CD4-positive, alpha-beta T cell treated with Interleukin-6 at 100 ng/mL for 8 hours (primary cell): Measurements from ENCODE around the gene FBN2.
"Not testable (repeated sequence)": the region's sequence is repeated elsewhere in the genome, so short reads cannot be mapped to it uniquely, and the experiment has no call there.

Source experiments
- DNase-seq: peaks from one replicate; pipeline ENCODE4 v3.0.0-alpha.2; 2020; ENCODE audit warnings: mixed read lengths, low spot score

FBN2 gene

DNA sequence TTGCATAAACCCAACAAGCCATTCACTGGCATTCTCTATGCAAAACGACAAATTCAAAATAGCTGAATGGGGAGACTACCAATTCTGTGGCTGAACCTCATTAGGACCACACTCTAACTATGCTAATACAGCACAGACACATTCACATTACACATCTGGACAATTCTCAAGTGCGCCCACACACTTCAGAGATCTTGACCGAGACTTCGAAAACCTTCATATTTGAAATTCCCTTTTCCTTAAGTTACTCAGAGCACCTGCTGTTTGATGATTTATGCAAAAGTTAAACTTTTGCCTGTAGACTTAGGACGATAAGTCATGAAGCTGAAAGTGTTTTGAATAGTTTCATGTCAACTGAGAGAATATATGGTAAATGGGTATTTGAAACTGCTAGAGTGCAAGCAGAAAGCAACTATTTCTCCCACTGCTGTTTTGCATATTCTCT is 111.9 kb downstream of the FBN2 start:
- DNase-seq: no peak

DNA sequence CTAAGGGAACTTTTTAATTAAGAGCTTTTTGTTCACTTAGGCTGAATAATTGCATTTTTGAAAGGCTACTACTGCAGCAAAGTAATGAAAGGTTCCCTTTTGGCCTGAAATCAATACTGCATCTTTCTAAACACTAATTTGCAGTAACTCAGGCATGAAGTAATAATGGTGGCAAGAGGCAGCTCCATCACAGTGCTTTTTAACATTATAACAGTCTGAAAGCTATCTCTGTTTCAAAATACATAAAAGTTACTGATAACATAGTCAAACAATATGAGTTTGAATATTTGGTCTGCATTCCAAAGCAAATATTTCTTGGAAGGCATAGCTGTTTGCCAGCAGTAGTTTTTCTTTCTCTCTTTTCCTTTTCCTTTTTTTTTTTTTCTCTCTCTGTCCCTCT is 113.4 kb downstream of the FBN2 start:
- no peak for DNase-seq

DNA sequence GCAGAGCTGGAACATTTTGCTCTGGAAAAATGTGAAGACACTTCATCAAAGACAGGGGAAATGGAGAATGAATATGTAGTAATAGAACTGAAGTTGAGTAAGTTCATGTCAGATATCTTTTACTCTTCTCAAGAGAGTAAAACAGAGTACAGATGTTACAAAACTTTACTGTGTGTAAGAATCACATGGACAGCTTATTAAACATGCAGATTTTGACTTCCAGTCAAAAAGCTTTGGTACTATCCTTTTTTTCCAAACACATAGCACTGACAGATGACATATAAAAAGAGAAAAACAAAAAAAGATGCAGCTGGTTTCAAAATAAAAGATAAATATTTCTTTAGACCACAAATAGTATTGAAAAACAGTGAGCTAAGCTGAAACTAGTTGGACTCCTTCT is 115.4 kb downstream of the FBN2 start:
- no peak for DNase-seq

DNA sequence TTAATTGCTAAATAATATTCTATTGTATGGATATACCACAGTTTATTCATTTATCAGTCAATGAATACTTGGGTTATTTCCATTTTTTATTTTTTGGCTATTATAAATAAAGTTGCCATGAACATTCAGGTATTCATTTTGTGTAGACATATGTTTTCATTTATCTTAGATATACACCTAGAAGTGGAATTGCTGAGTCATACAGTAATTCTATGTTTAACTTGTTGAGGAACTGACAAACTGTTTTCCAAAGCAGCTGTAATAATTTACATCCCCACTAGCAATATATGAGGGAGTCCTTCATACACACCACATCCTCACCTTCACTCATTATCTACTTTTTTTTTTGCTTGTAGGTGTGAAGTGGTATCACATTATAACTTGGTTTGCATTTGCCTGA is 123.6 kb downstream of the FBN2 start:
- DNase-seq: no peak

DNA sequence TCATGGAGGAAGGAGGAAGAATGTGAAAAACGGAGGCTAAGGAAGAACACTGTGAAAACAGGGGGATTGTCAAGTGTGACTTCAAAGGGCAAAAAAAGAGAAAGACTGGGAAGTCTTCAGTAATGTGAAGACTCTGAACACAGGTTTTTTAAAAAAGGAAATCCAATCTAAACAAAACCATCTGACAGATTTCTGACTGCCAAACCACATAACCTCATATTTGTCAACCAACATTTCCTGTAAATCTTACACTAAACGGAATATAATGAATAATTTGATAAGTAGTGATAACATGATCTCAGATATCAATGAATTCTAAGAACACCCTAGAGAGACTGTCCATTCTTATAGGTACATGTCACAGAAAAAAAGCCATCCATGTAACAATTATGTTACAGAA is 124.7 kb downstream of the FBN2 start:
- no peak for DNase-seq

DNA sequence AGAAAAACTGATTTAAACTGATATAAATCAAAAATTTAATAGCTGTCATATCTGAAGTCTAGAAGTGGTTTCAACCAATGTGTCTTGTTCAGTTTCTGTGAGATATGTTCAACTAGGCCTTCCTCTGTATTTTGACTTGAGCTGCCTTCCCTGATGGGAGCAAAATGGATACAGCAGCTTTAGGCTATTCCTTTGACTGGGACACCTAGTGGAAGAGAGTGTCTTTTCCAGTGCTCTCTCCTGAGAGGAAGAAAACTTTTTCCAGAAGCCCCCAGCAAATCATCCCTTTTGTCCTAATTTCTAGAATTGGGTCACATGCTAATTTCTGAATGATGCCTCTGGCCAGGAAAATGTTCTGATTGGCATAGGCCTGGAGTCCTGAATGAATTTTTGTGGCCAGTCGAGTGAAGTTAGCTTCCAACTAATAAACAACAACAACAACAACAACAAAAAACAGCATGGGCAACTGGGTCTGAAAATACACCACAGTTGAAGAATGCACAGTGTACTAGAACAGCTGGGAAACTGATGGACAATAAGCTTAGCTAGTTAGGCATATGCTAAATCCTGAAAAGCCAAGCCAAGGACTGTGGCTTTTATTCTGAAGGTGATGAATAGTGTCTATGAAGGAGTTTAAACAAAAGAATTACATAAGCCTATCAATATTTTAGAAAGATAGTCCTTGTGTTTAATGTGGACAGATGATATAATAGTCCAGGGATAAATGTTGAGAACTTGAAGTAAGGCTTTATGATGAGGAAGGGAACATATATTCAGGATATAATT is 125.7 kb downstream of the FBN2 start:
- DNase-seq: no peak

DNA sequence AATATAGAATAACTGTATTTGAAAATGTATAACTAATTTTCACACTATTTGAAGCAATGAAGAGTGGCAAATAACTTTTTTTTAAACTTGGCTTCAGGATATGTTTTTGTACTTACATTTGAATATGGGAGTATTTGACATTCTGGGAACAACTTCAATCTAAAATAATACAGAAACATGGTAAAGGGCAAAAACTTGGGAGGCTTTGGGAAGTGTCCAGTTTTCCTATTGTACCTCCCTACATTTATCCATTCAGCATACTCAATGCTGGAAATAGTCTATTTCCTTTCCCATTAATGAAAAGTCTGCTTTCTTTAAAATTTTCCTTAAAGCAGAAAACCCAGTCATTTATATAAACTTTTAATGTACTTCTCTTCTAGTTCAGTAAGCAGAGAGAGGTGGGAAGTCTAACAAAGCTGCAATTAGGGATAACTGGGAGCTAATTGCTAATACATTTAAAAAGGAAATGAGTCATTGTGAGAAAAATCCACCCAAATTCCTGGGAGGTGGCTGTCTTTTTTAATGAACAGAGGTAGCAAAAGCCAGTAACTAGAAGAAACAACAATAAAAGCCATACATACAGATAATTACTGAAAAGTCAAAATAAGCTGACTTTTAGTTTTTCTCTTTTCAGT is 128.8 kb downstream of the FBN2 start:
- DNase-seq: no peak

DNA sequence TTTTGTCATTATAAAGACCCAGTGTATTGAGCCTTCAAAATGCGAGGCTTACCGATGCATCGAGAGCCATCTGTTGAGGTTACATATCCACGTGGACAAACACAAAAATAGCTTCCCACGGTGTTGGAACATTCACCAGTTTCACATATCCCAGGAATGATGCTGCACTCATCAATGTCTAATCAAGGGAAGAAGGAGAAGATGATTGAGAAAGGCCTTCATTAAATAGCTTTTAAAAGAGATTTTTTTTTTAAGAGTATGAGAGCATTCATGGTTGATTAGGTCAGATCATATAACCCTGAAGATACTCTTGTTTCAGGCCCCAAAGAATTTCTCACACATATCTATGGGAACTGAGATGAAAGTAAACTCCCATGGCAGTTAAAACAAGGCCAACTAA is 129.4 kb downstream of the FBN2 start:
- DNase-seq: no peak

DNA sequence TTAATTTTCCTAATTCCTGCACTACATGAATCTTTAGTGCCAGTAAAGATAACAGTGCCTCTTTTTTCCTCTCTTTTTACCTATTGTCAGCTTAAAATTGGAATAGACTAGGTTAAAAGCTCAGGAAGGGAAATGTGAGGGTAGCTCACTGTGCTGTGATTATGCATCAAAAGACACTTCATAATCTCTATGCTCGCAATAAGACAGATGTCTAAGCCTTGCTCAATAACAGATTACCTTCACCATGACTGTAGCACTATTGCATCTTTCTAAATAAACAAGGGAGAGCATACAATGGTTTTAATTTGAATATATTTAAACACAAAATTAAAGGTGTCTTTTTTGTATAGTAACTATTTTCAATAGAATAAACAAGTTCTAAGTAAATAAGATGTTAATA is 130.1 kb downstream of the FBN2 start:
- DNase-seq: no peak

DNA sequence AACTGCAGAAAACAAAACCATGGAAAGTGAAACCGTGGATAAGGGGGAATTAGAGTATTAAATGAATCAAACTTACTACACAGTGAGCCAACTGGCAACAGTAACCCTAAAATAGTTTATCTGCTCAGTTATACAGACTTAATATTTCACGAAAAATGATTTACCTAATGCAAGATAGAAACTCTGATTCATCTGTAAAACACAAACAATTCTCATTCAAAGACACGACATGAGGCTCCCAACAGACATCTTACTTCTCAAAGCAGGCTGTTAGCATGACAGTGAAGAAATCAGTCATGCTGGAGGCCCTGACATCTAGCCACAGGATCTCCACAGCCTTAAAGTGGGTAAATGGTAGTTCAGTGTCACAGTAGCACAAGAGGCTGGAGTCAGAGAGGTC is 131.2 kb downstream of the FBN2 start:
- no peak for DNase-seq

DNA sequence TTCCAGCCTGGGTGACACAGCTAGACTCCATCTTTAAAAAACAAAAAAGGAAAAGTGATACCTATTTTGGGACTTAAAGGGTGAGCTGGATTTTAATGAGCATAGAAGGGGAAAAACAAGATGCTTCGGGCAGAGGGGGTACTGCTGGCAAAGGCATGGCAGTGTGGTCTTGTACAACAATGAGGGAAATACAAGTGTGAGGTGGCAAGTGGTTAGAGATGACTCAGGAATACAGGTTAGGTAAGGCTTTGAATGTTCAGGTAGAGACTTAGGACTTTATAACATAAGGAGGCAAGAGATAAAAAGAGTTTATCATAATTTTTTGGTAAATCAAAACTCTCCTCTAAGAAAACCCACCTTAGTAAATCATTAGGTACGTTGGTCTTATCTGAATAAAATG is 132.9 kb downstream of the FBN2 start:
- DNase-seq: no peak

DNA sequence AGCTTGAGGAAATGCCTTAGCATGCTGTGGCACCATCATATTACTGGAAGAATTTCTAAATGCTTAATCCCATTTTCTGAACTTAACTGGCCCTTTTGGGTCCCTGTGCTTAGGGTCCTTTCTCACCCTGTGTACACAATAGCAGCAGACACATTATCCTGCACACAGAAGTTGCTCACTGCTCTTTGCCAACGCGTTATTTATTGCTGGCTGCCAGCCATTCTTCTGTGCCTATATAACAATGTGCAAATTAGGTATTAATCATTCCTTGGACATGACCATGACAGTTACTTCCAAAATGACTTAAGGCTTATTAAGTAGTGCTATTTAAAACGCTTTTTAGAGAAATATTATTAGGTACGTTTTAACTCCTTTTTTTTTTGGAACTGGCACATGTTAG is 134.7 kb downstream of the FBN2 start:
- no peak for DNase-seq

DNA sequence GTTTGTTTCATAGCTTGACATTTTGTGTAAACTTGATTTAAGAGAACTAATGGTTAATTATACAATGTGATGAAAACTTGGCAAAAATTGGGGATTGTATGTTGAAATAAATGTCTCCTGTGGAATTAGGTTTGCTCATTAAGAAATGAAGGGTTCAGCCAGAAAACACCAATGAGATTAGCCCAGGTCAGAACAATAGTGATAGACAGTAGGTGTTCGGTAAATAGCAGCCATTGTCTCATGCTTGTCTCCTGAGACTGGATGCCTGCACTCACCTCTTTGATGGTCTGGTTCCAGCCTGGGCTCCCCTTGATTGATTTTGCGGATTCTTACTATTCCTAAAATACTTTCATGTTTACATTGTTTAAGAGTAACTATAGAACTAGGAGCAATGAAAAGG is 135.5 kb downstream of the FBN2 start:
- DNase-seq: no peak

DNA sequence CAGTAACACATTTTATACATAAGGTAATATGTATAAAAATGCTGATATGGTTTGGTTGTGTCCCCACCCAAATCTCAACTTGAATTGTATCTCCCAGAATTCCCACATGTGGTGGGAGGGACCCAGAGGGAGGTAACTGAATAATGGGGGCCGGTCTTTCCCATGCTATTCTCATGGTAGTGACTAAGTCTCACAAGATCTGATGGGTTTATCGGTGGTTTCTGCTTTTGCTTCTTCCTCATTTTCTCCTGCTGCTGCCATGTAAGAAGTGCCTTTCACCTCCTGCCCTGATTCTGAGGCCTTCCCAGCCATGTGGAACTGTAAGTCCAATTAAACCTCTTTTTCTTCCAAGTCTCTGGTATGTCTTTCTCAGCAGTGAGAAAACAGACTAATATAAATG is 137.3 kb downstream of the FBN2 start:
- not testable (repeated sequence) for DNase-seq

DNA sequence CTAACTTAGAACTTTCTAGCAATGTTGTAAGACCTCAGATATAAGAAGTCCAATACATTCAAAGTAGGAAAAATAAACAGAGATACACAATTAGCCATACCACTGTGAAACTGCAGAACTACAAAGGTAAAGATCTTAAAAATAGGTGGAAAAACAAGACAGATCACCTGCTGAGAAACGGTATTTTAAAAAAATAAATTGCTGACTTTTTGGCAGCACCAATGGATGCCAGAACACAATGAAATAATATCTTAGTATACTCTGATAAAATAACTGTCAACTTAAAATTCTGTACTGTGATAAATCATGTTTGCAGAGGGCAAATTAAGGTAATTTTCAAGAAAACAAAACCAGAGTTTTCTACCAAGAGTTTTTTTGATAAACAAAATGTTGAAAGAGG is 138.9 kb downstream of the FBN2 start:
- no peak for DNase-seq

DNA sequence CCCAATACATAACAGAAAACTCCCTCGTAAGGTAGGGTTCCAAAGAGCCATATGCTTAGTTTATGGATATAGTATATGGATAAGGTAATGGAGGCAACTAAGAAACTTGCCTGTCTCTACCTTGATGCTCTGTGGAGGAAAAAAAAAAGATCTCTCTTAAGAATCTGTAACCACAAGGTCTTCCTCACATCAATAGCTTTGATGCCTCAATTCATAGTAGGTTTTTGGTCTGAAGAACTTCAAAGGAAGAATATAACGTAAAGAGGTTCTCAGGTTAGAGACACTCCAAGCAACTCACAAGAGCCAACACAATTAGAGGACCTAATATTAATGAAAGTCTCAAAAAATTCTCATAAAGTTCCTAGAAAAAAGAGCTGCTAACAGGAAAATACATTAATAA is 140.2 kb downstream of the FBN2 start:
- no peak for DNase-seq

DNA sequence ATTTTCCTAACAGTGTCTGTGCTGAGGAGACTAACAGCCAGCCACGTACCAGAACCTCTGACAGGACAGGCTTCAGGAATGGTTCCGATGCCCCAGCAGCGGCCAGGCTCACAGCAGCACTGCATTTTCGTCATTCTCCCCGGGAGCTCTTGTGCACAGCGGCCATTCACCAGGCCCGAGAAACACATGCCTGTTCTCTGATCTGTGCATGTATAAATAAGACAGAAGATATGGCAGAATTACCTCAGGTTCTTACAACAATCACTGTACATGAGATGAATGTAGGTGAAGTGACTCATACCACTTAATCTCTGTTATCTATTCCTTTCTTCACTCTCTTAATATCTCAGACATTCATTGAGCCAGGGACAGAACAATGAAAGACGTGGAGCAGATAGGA is 143.0 kb downstream of the FBN2 start:
- DNase-seq: no peak

DNA sequence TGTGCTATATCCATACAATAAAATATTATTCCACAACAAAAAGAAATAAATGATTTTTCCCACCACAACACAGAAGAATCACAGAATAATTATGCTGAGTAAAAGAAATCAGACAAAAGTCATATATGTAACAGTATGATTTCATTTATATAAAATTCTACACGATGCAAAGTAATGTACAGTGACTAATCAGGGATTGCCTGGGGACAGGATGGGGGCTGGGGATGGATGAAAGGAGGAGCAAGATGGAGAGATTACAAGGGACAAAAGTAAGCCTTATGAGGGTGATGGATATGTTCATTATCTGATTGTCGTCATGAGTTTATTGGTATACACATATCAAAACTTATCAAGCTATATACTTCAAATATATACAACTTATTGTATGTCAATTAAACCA is 154.0 kb downstream of the FBN2 start:
- no peak for DNase-seq

DNA sequence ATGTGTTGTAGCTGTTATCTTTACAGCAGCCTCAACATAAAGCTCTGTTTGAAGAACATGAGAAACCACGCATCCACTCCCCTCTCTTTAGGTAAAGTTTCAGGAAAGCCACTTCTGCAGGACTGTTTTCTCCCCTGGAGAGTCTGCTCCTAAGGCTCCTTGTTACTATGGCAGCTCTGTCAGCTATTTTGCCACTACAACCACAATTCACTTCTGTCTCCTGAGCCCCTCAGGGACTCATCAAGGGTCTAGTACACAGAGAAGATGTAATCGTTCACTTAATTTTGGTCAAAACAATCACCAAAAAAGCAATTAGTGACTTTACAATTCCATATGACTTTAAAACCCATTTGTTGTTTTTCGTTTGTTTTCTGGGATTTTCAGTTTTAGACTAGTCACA is 157.7 kb downstream of the FBN2 start:
- no peak for DNase-seq

DNA sequence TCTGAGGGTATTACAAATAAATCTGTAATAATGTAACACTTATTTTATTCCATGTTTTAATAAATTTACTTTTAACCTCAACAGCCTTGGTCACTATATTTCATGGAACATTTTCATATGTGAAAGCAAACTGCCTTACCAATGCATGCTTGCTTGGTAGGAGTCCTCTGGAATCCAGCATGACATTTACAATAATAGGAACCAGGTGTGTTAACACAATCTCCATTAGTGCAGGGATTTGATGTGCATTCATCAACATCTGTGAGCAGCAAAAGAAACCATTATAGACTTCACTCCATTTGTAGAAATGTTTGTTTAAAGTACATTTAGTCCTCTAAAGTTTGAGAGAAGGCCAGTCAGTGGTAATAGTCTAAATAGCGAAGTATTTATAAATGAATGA is 159.4 kb downstream of the FBN2 start:
- DNase-seq: no peak

DNA sequence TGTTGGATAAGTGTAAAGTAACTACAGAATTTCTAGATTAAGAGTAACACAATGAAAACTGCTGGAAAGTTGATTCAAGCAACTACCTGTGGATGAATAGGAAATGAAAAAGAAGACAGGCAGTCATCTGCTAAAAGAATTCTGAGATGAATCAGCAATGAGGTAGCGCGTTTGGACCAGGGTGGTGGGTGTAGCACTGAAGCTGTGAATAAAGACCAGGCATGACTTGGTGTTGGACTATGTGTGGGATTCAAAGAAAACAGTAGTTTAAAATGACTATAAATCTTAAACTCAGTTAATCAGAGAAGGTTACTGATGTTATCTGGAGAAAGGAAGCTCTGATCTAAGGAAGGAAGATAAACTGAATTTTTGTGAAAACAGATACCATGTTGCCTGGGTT is 159.8 kb downstream of the FBN2 start:
- no peak for DNase-seq

DNA sequence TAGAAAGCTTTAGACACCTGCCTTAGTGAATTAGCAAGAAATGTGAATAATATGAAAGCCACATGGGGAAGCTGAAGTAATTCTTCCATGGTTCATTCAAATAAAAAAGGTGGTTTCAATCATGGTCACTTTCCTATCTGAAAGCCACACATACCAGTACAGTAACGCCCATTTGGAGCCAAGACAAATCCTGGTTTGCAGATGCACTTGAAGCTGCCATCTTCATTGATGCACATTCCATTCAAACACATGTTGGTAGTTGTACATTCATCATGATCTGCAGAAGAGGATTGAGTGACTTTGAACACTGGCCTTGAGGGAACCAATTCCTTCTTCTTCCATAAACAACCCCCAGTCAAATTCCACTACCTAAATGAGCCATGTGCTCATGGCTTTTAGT is 161.5 kb downstream of the FBN2 start:
- no peak for DNase-seq

DNA sequence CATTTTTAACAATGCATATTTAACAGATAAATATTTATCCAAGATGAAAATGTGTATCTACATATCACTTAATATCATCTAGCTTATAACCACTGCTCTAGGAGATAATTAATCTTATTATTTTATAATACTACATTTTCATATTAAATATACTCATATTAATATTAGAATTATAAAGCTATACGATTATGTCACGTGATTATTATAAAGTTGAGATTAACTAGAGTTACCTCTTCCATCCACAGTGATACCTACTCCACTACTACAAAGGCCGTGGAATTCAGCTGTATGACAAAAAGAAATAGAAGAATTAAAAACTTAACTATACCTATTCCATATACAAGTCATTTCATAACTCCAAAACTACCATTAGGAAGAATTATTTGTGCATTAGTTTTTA is 171.9 kb downstream of the FBN2 start:
- no peak for DNase-seq

DNA sequence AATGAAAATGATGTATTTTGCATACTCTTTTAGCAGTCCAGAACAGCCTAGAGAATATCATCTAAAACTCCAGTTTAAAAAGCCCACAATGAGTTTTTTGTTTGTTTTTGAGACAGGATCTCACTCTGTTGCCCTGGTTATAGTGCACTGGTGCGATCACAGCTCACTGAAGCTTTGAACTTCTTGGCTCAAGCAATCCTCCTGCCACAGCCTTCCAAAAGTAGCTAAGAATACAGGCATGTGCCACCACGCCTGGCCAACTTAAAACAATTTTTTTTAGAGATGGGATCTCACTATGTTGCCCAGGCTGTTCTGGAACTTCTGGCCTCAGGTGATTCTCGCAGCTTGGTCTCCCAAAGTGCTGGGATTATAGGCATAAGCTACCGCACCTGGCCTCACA is 175.7 kb downstream of the FBN2 start:
- no peak for DNase-seq
